H1 (cell line): ENCODE results near the gene PPP1R13B.

Experiments used
- ASH2L ChIP-seq: fragments of 200-600, 300-600 bp; sonication (generic); IDR thresholded peaks from one replicate; pipeline ENCODE4 v1.7.1; 2017; ENCODE audit warnings: low read length
- CHD2 ChIP-seq: IDR thresholded peaks from 2 replicates; pipeline ENCODE4 v1.6.1; 2012; ENCODE audit warnings: low read length, improper control_type of control experiment
- CTCF ChIP-seq, 3 experiments: IDR thresholded peaks; 1 replicate in 2 of 3; 2 replicates in 1 of 3; pipeline versions ENCODE4 v1.5.1 to v1.6.1; 2011; ENCODE audit warnings: low read length in 3 of 3, mild to moderate bottlenecking in 3 of 3, inconsistent platforms in 2 of 3, low read depth in 1 of 3, moderate library complexity in 1 of 3; ENCODE audit not compliant: insufficient read depth in 1 of 3; ENCODE audit errors: control extremely low read depth in 1 of 3
- E2F6 ChIP-seq: IDR thresholded peaks from 2 replicates; pipeline ENCODE4 v1.6.1; 2012; ENCODE audit warnings: inconsistent platforms
- EP300 ChIP-seq, 2 experiments: IDR thresholded peaks; 1 replicate in 1 of 2; 2 replicates in 1 of 2; pipeline ENCODE4 v1.6.1; 2011 to 2012; ENCODE audit warnings: low read depth in 2 of 2, low read length in 2 of 2, mild to moderate bottlenecking in 2 of 2, borderline replicate concordance in 1 of 2, inconsistent platforms in 1 of 2, moderate library complexity in 1 of 2
- HDAC2 ChIP-seq, 2 experiments: fragments of 300-600 bp in 1 of 2; sonication (generic) in 1 of 2; IDR thresholded peaks; 2 replicates each; pipeline ENCODE4 v1.6.1; 2011 to 2012; ENCODE audit warnings: low read depth in 2 of 2, low read length in 2 of 2, mild to moderate bottlenecking in 2 of 2, moderate library complexity in 2 of 2, borderline replicate concordance in 1 of 2, inconsistent platforms in 1 of 2
- JUND ChIP-seq: IDR thresholded peaks from 2 replicates; pipeline ENCODE4 v1.6.1; 2011; ENCODE audit warnings: mild to moderate bottlenecking, improper control_type of control experiment, low read length
- NRF1 ChIP-seq: IDR thresholded peaks from 2 replicates; pipeline ENCODE4 v1.6.1; 2011; ENCODE audit warnings: mild to moderate bottlenecking, low read depth, low read length, improper control_type of control experiment
- POLR2A ChIP-seq, 2 experiments: IDR thresholded peaks; 1 replicate in 1 of 2; 2 replicates in 1 of 2; pipeline ENCODE4 v1.6.1; 2011; ENCODE audit warnings: low read depth in 2 of 2, low read length in 2 of 2, mild to moderate bottlenecking in 2 of 2; ENCODE audit errors: control extremely low read depth in 1 of 2
- POLR2AphosphoS5 ChIP-seq: IDR thresholded peaks from 2 replicates; pipeline ENCODE4 v1.6.1; 2011; ENCODE audit warnings: low read depth, low read length
- RAD21 ChIP-seq, 2 experiments: IDR thresholded peaks in 1 of 2; conservative IDR thresholded peaks in 1 of 2; 2 replicates each; pipeline ENCODE4 v1.6.1; 2011; ENCODE audit warnings: low read depth in 2 of 2, low read length in 2 of 2, improper control_type of control experiment in 1 of 2, inconsistent platforms in 1 of 2, mild to moderate bottlenecking in 1 of 2, moderate library complexity in 1 of 2
- SRF ChIP-seq: IDR thresholded peaks from 2 replicates; pipeline ENCODE4 v1.6.1; 2011; ENCODE audit warnings: mild to moderate bottlenecking, low read depth, low read length, moderate library complexity
- YY1 ChIP-seq: IDR thresholded peaks from 2 replicates; pipeline ENCODE4 v1.6.1; 2011; ENCODE audit warnings: low read depth, mild to moderate bottlenecking, low read length

GRCh38 chr14:103702497-103703432, 144.6 kb downstream of the PPP1R13B start:
- TF ChIP-seq CTCF (IDR thresholded peaks at IDR 0.05; ENCODE audit: control extremely low read depth in 1 of 3, insufficient read depth in 1 of 3, low read depth in 1 of 3, low read length in 3 of 3) = no peak
- no peak; a peak in 1 of 3 replicates for TF ChIP-seq POLR2A (IDR thresholded peaks at IDR 0.05; ENCODE audit: control extremely low read depth in 1 of 2, low read depth in 2 of 2, low read length in 2 of 2)
- TF ChIP-seq POLR2AphosphoS5 = no peak
- no peak for TF ChIP-seq YY1
- TF ChIP-seq HDAC2 (IDR thresholded peaks at IDR 0.05; ENCODE audit: borderline replicate concordance in 1 of 2, low read depth in 2 of 2, low read length in 2 of 2) = no peak
- TF ChIP-seq SRF = no peak
- TF ChIP-seq E2F6 = no peak
- no peak for TF ChIP-seq JUND
- no peak for TF ChIP-seq RAD21 (IDR thresholded peaks at IDR 0.05 in 1 of 2, conservative IDR thresholded peaks at IDR 0.05 in 1 of 2; ENCODE audit: low read depth in 2 of 2, low read length in 2 of 2)
- no peak for TF ChIP-seq ASH2L
- TF ChIP-seq NRF1 = no peak
- no peak for TF ChIP-seq EP300 (IDR thresholded peaks at IDR 0.05; ENCODE audit: borderline replicate concordance in 1 of 2, low read depth in 2 of 2, low read length in 2 of 2)
- no peak for TF ChIP-seq CHD2
